Measurements from ENCODE around the gene GNG4.

GNG4 gene

DNA sequence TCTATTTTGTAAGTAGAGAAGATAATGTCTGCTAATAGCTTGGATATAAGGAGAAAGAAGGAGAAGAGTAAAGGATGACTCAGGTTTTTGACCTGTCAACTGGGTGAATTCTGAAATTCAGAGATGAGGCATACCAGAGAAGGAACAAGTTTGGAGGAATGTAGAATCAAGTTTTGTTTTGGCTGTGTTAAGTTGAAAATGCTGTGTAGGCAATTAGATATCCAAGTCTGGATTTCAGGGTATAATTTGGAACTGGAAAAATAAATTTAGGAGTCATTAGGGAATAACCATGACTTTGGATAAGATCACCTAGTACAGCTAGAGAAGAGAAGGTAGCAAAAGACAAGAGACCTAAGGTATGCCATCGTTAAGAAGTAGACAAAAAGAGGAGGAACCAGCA, 22.4 kb upstream of the GNG4 start:
- Histone ChIP-seq H3K4me1 (no peaks in the 10 kb centered on the region), H3K27ac (no peak overlapping the region), H3K4me2 (ENCODE audit: low read length) (no peak overlapping the region), H3K9me3 (ENCODE audit: control insufficient read depth, low read length) (no peaks in the 10 kb centered on the region), H2AFZ (no peak overlapping the region), H3K36me3 (ENCODE audit: control insufficient read depth, insufficient read depth, low read length) (peaks cover 4% of the 10 kb centered on the region), H3K27me3 (ENCODE audit: control insufficient read depth, insufficient read depth, low read length) (no peaks in the 10 kb centered on the region), H3K79me2 (no peaks in the 10 kb centered on the region), H3K9ac (no peak overlapping the region), H3K4me3 (ENCODE audit: low read depth, low read length) (no peak overlapping the region)
- TF ChIP-seq, protein P1, sequence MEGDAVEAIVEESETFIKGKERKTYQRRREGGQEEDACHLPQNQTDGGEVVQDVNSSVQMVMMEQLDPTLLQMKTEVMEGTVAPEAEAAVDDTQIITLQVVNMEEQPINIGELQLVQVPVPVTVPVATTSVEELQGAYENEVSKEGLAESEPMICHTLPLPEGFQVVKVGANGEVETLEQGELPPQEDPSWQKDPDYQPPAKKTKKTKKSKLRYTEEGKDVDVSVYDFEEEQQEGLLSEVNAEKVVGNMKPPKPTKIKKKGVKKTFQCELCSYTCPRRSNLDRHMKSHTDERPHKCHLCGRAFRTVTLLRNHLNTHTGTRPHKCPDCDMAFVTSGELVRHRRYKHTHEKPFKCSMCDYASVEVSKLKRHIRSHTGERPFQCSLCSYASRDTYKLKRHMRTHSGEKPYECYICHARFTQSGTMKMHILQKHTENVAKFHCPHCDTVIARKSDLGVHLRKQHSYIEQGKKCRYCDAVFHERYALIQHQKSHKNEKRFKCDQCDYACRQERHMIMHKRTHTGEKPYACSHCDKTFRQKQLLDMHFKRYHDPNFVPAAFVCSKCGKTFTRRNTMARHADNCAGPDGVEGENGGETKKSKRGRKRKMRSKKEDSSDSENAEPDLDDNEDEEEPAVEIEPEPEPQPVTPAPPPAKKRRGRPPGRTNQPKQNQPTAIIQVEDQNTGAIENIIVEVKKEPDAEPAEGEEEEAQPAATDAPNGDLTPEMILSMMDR (IDR thresholded peaks at IDR 0.05), result no peak

DNA sequence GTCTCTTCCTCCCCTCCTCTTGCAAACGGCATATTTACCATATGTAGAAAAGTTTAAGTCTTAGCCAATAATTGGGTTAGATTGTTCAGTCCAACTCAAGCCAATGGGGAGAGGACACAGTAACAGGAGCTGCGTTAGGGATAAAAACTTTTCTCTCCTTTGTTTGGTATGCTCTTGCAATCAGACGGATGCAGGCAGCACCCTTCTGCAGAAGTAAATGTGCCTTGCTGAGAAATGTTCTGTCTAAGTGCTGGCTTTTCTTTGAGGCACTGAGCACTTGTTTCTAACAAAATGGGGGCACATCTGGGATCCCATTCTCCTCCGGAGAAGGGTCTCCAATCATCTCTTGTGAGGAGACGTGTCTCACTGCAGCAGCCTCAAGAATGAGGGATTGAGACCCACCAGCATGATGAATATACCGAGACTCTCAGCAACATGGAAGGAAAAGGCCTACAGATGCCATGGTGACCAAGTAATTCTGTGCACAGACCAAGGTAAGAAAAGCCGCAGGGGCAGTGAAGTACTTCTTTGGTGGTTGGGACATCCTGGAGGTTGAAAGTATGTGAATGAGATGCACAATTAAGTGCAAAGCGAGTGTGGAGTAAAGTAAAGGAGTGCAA, 20.7 kb upstream of the GNG4 start:
- no peak overlapping the region for H3K4me3 ChIP-seq (ENCODE audit: low read depth, low read length)
- no peaks in the 10 kb centered on the region for H3K4me1 ChIP-seq
- no peak overlapping the region for H3K4me2 ChIP-seq (ENCODE audit: low read length)
- H3K9me3 ChIP-seq (ENCODE audit: control insufficient read depth, low read length), result no peaks in the 10 kb centered on the region
- H3K27ac ChIP-seq, result no peak overlapping the region
- no peaks in the 10 kb centered on the region for H3K79me2 ChIP-seq
- H3K36me3 ChIP-seq (ENCODE audit: control insufficient read depth, insufficient read depth, low read length), result peaks cover 4% of the 10 kb centered on the region
- no peak overlapping the region for H2AFZ ChIP-seq
- no peaks in the 10 kb centered on the region for H3K27me3 ChIP-seq (ENCODE audit: control insufficient read depth, insufficient read depth, low read length)
- H3K9ac ChIP-seq, result no peak overlapping the region
- TF ChIP-seq, protein P1 (IDR thresholded peaks at IDR 0.05), result no peak

DNA sequence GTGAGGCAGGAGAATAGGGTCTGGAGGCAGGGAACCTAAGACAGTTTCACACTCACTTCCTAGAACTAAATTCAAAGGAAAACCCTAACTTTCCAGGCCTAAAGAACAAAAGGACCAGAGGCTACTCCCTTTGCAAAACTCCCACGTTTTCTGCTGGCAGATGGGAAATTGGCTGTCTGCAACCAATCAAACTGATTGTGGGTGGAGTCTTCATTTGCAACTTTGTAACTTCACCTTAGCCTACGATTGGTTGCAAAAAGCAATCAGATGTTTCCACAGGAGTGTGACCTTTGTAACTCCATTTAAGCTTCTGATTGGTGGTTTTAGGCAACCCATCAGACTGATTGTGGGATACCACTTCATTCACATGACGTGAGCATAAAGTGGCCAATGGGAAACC, 19.7 kb upstream of the GNG4 start:
- Histone ChIP-seq H3K27ac (no peak overlapping the region), H2AFZ (no peak overlapping the region), H3K36me3 (ENCODE audit: control insufficient read depth, insufficient read depth, low read length) (peaks cover 4% of the 10 kb centered on the region), H3K79me2 (no peaks in the 10 kb centered on the region), H3K4me1 (no peaks in the 10 kb centered on the region), H3K4me2 (ENCODE audit: low read length) (no peak overlapping the region), H3K27me3 (ENCODE audit: control insufficient read depth, insufficient read depth, low read length) (no peaks in the 10 kb centered on the region), H3K4me3 (ENCODE audit: low read depth, low read length) (no peak overlapping the region), H3K9me3 (ENCODE audit: control insufficient read depth, low read length) (no peaks in the 10 kb centered on the region), H3K9ac (no peak overlapping the region)
- TF ChIP-seq, protein P1 (IDR thresholded peaks at IDR 0.05), result no peak

DNA sequence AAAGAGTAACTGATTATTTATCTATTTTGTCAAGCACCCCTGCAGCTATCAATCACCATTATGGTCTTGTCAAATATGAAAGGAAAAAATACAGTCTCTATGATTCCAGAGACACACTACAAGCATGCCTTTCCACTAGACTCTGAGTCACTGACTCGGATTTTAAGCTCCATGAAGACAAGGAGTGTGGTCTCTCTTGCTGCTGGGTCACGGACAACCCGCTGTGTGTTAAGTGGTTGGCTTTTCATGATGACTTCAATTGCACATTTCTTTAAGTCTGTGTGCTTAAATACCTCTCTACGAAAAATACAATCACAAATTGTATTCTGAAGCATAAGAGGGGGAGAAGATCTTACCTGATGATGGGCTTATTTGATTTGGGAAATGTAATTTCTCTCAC, 14.0 kb upstream of the GNG4 start:
- Histone ChIP-seq H3K4me2 (ENCODE audit: low read length) (no peak overlapping the region), H3K4me3 (ENCODE audit: low read depth, low read length) (no peak overlapping the region), H3K36me3 (ENCODE audit: control insufficient read depth, insufficient read depth, low read length) (peaks cover 3% of the 10 kb centered on the region), H3K27me3 (ENCODE audit: control insufficient read depth, insufficient read depth, low read length) (no peaks in the 10 kb centered on the region), H3K9ac (no peak overlapping the region), H3K79me2 (no peaks in the 10 kb centered on the region), H3K27ac (no peak overlapping the region), H3K4me1 (no peaks in the 10 kb centered on the region), H3K9me3 (ENCODE audit: control insufficient read depth, low read length) (no peaks in the 10 kb centered on the region), H2AFZ (no peak overlapping the region)
- TF ChIP-seq, protein P1 (IDR thresholded peaks at IDR 0.05), result no peak

DNA sequence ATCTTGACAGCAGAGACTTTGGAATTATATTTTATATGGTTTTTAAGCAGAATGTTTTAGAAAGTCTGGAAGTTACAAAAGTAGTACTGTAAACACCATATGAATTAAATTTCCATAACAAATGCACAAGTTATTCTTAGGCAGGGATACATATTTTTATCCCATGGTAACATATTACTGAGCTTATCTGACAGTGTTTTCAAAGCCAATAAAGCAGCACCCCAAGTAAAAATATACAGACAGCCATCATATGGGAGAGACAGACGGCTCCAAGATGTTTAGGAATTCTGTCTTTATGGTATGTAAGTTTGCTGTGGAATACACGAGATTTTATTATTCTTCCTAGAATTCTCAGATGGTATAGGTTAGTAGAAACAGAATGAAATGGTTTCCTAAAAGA, 12.0 kb upstream of the GNG4 start:
- Histone ChIP-seq H3K4me3 (ENCODE audit: low read depth, low read length) (no peak overlapping the region), H2AFZ (no peak overlapping the region), H3K79me2 (no peaks in the 10 kb centered on the region), H3K4me1 (no peaks in the 10 kb centered on the region), H3K27ac (no peak overlapping the region), H3K36me3 (ENCODE audit: control insufficient read depth, insufficient read depth, low read length) (peaks cover 3% of the 10 kb centered on the region), H3K4me2 (ENCODE audit: low read length) (no peak overlapping the region), H3K27me3 (ENCODE audit: control insufficient read depth, insufficient read depth, low read length) (no peaks in the 10 kb centered on the region), H3K9me3 (ENCODE audit: control insufficient read depth, low read length) (no peaks in the 10 kb centered on the region), H3K9ac (no peak overlapping the region)
- TF ChIP-seq, protein P1 (IDR thresholded peaks at IDR 0.05), result no peak

Measured in parathyroid adenoma (tissue), 2 donors.